Uterus (tissue), 4 donors: Measurements from ENCODE around the gene WHRN. TPM values are rescaled to one million over a fixed set of nuclear protein-coding genes. Genes with fewer than 3 reads are reported as not detected.

Source experiments
- DNase-seq, 2 donors: peaks; one replicate each; pipeline ENCODE4 v3.0.0-alpha.2; 2019 to 2020
- H3K27ac ChIP-seq, 2 donors: fragments of 200-600 bp; sonication (generic); 1 replicate in 1 of 2; 2 replicates in 1 of 2; pipeline ENCODE4 v1.5.1; 2016 to 2018
- H3K27me3 ChIP-seq, 2 donors: fragments of 200-600 bp; sonication (generic); one replicate each; pipeline ENCODE4 v1.5.1; 2018 to 2019; ENCODE audit warnings: control low read depth in 1 of 2
- H3K36me3 ChIP-seq, 2 donors: fragments of 200-600 bp; sonication (generic); one replicate each; pipeline ENCODE4 v1.5.1; 2019; ENCODE audit warnings: control low read depth in 1 of 2
- H3K4me1 ChIP-seq, 2 donors: fragments of 200-600 bp; sonication (generic); one replicate each; pipeline ENCODE4 v1.5.1; 2018 to 2019; ENCODE audit warnings: control low read depth in 1 of 2
- H3K4me3 ChIP-seq, 2 donors: fragments of 200-600 bp; sonication (generic); 1 replicate in 1 of 2; 2 replicates in 1 of 2; pipeline ENCODE4 v1.5.1; 2018 to 2019; ENCODE audit warnings: mild to moderate bottlenecking in 1 of 2
- H3K9me3 ChIP-seq, 2 donors: fragments of 200-600 bp; sonication (generic); one replicate each; pipeline ENCODE4 v1.5.1; 2019; ENCODE audit warnings: control low read depth in 1 of 2
- POLR2A ChIP-seq, 2 donors: fragments of 450-650 bp; IDR thresholded peaks; one replicate each; pipeline ENCODE4 v1.6.1; 2016; ENCODE audit warnings: antibody characterized with exemption in 2 of 2, mild to moderate bottlenecking in 1 of 2, moderate library complexity in 1 of 2
- intact Hi-C: fragments of 100-400 bp; cut with DNase I; formaldehyde crosslinking; loops from one replicate; pipeline ENCODE4 v1.15.1; 2023; ENCODE audit warnings: low total_unique reads
- total RNA-seq, 4 donors: library from RNA; depleted of rRNA in 3 of 4; stranded (reverse); fragments of >200 nt in 3 of 4; gene quantifications; one replicate each; pipeline versions ENCODE4 v1.1.0 to v1.2.4, GENCODE V29; 2014 to 2023
- TF ChIP-seq, protein P1 (sequence below), 4 experiments: fragments of 200-600 bp in 2 of 4; fragments of 450-650 bp in 2 of 4; sonication (generic) in 2 of 4; IDR thresholded peaks; one replicate each; pipeline ENCODE4 v1.5.1; 2016 to 2019; ENCODE audit warnings: antibody characterized with exemption in 4 of 4, mild to moderate bottlenecking in 2 of 4, moderate library complexity in 1 of 4
- donor health status: DM: yes; HTN: yes; CAD: no.

Gene WHRN
- total RNA-seq, 4 donors from 2014 or later = 4.0 to 32.3 (median 20.2) TPM

- Histone ChIP-seq H3K27me3 (no peaks in the 10 kb centered on the region), H3K4me1 (no peaks in the 10 kb centered on the region), H3K9me3 (no peaks in the 10 kb centered on the region), H3K27ac (peak overlapping the region; percentile 78 to 80), H3K36me3 (no peaks in the 10 kb centered on the region), H3K4me3 (peak overlapping the region; percentile 4 to 70)
- intact Hi-C loops = no loop called here
- TF ChIP-seq, protein P1, sequence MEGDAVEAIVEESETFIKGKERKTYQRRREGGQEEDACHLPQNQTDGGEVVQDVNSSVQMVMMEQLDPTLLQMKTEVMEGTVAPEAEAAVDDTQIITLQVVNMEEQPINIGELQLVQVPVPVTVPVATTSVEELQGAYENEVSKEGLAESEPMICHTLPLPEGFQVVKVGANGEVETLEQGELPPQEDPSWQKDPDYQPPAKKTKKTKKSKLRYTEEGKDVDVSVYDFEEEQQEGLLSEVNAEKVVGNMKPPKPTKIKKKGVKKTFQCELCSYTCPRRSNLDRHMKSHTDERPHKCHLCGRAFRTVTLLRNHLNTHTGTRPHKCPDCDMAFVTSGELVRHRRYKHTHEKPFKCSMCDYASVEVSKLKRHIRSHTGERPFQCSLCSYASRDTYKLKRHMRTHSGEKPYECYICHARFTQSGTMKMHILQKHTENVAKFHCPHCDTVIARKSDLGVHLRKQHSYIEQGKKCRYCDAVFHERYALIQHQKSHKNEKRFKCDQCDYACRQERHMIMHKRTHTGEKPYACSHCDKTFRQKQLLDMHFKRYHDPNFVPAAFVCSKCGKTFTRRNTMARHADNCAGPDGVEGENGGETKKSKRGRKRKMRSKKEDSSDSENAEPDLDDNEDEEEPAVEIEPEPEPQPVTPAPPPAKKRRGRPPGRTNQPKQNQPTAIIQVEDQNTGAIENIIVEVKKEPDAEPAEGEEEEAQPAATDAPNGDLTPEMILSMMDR (IDR thresholded peaks at IDR 0.05) = no peak
- DNase-seq = no peak
Observed at GRCh38 chr9:114501796-114502682, 3.2 kb downstream of the WHRN start.

DNA sequence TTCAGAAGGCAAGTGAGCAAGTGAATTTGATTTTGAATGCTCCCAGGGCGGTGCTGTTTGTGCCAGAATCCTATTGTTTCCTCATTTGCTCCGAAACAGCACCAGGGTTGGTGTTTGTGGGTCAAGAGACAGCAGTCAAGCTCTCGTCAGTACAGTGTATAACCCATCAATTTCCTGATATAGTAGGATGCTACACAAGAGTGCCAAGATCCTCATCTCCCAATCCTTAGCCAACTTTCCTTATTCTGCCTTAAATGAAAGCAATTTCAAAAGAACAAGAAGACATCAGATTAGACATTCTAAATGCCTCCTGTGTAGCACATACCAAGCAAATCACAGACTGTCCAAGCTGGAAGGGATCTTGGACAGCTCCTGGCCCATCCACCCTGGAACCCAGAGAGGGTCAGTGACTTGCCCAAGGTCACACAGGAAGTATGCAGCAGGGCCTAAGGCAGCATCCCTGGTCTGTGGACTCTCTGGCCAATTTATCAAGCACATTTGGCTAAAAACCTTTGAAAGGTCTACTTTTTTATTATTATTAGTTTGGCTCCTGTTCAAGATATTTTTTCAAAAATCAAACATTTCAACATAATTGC is 4.5 kb downstream of the WHRN start:
- no peak for DNase-seq
- H3K36me3 ChIP-seq = no peaks in the 10 kb centered on the region
- H3K9me3 ChIP-seq = no peaks in the 10 kb centered on the region
- H3K4me3 ChIP-seq = no peak overlapping the region
- no peaks in the 10 kb centered on the region for H3K27me3 ChIP-seq
- no peaks in the 10 kb centered on the region for H3K4me1 ChIP-seq
- intact Hi-C loops = no loop called here
- no peak for TF ChIP-seq POLR2A (IDR thresholded peaks at IDR 0.05)
- TF ChIP-seq, protein P1 (IDR thresholded peaks at IDR 0.05) = no peak
- H3K27ac ChIP-seq = no peak overlapping the region

GRCh38 chr9:114499941-114500696 is 5.2 kb downstream of the WHRN start:
- Histone ChIP-seq H3K4me1 (no peaks in the 10 kb centered on the region), H3K36me3 (no peaks in the 10 kb centered on the region), H3K27me3 (no peaks in the 10 kb centered on the region), H3K4me3 (no peak overlapping the region), H3K27ac (no peak overlapping the region), H3K9me3 (no peaks in the 10 kb centered on the region)
- no peak for DNase-seq
- TF ChIP-seq POLR2A (IDR thresholded peaks at IDR 0.05) = no peak
- TF ChIP-seq, protein P1 (IDR thresholded peaks at IDR 0.05) = no peak
- intact Hi-C loops = no loop called here

- intact Hi-C loops = no loop called here
- DNase-seq = no peak
Observed at GRCh38 chr9:114499528-114499927, 5.7 kb downstream of the WHRN start.

More at GRCh38 chr9:114499528-114499927, 5.7 kb downstream of the WHRN start:
- TF ChIP-seq, protein P1 (IDR thresholded peaks at IDR 0.05) = no peak
- TF ChIP-seq POLR2A (IDR thresholded peaks at IDR 0.05) = no peak
- no peaks in the 10 kb centered on the region for H3K36me3 ChIP-seq
- no peak overlapping the region for H3K27ac ChIP-seq
- H3K27me3 ChIP-seq = no peaks in the 10 kb centered on the region
- H3K9me3 ChIP-seq = no peaks in the 10 kb centered on the region
- no peak overlapping the region for H3K4me3 ChIP-seq
- no peaks in the 10 kb centered on the region for H3K4me1 ChIP-seq
